K562 (cell line): ENCODE results near the gene ITGB2. TPM values are rescaled to one million over a fixed set of nuclear protein-coding genes. Genes with fewer than 3 reads are reported as not detected.

Experiments used
- ATAC-seq: fragments of 200-7000 bp; cut with Tn5 transposase; 3 replicates; pipeline ENCODE4 v1.9.1; 2020; ENCODE audit warnings: moderate library complexity
- BruUV-seq: library from RNA; stranded (reverse); fragments of 400-500 nt; replicated peaks from 2 replicates; lab custom pipeline; 2021; lab: Mats Ljungman, UMichigan
- CTCF ChIA-PET: fragments of 300-600 bp; formaldehyde crosslinking; extraction: SDS; loops from one replicate; lab custom pipeline; 2021; ENCODE audit warnings: low intra/inter-chr PET ratio; lab: Yijun Ruan, JAX
- POLR2A ChIA-PET: fragments of 300-600, 350-650 bp; sonication (Branson Sonifier 250); formaldehyde crosslinking; extraction: SDS; loops from one replicate; lab custom pipeline; 2021; ENCODE audit warnings: antibody characterized with exemption, inconsistent platforms; lab: Yijun Ruan, JAX
- DNase-seq, 4 experiments: peaks; one replicate each; pipeline versions ENCODE4 v3.0.0 to v3.0.0-alpha.2; 2011 to 2018; ENCODE audit warnings: low spot score in 3 of 4, mixed read lengths in 3 of 4; ENCODE audit errors: extremely low read depth in 1 of 4
- FAIRE-seq: peaks from 2 replicates; lab custom pipeline; 2011; peaks lifted over from hg19 to GRCh38; lab: Jason Lieb, UNC
- H2AFZ ChIP-seq: 2 replicates; pipeline ENCODE4 v1.6.0; 2011; ENCODE audit warnings: low read depth, low read length, control low read depth, inconsistent platforms
- H3K27ac ChIP-seq: fragments of 200-600 bp; 3 replicates; pipeline ENCODE4 v1.8.0; 2011; ENCODE audit warnings: low read depth, mild to moderate bottlenecking, control low read depth, inconsistent platforms, low read length, moderate library complexity, mixed read lengths; ENCODE audit errors: extremely low read depth
- H3K27me3 ChIP-seq, 2 experiments: fragments of 300-600 bp in 1 of 2; 2 replicates in 1 of 2; 3 replicates in 1 of 2; pipeline versions ENCODE4 v1.6.0 to v1.8.0; 2011; ENCODE audit warnings: inconsistent platforms in 2 of 2, low read length in 2 of 2, mild to moderate bottlenecking in 1 of 2, mixed read lengths in 1 of 2, moderate library complexity in 1 of 2; ENCODE audit not compliant: control insufficient read depth in 2 of 2, insufficient read depth in 2 of 2
- H3K36me3 ChIP-seq: fragments of 300-600 bp; 3 replicates; pipeline ENCODE4 v1.8.0; 2011; ENCODE audit warnings: mild to moderate bottlenecking, low read length, inconsistent platforms; ENCODE audit not compliant: control insufficient read depth, insufficient read depth
- H3K4me1 ChIP-seq, 2 experiments: fragments of 200-600 bp in 1 of 2; replicated peaks in 1 of 2; 2 replicates in 1 of 2; 3 replicates in 1 of 2; pipeline versions ENCODE4 v1.5.1 to v1.8.0; 2011; ENCODE audit warnings: inconsistent platforms in 2 of 2, low read length in 2 of 2, mild to moderate bottlenecking in 1 of 2, mixed read lengths in 1 of 2, moderate library complexity in 1 of 2; ENCODE audit not compliant: control insufficient read depth in 2 of 2, insufficient read depth in 2 of 2
- H3K4me2 ChIP-seq: 2 replicates; pipeline ENCODE4 v1.6.1; 2011; ENCODE audit warnings: low read length, control low read depth, inconsistent platforms, mixed read lengths; ENCODE audit not compliant: insufficient read depth
- H3K4me3 ChIP-seq: fragments of 200-600 bp; sonication (generic), shearing (Covaris generic); 2 replicates; pipeline ENCODE4 v1.5.1; 2016; ENCODE audit warnings: control low read depth, inconsistent platforms
- H3K79me2 ChIP-seq: fragments of 200-600 bp; 3 replicates; pipeline ENCODE4 v1.8.0; 2011; ENCODE audit warnings: low read length, inconsistent platforms; ENCODE audit not compliant: control insufficient read depth, insufficient read depth
- H3K9ac ChIP-seq, 2 experiments: 2 replicates each; pipeline versions ENCODE4 v1.6.0 to v1.6.1; 2011; ENCODE audit warnings: low read depth in 2 of 2, low read length in 2 of 2, control low read depth in 1 of 2, inconsistent platforms in 1 of 2, mild to moderate bottlenecking in 1 of 2, mixed read lengths in 1 of 2; ENCODE audit not compliant: insufficient read depth in 1 of 2
- H3K9me1 ChIP-seq: one replicate; pipeline ENCODE4 v1.6.0; 2011; ENCODE audit warnings: inconsistent platforms, mild to moderate bottlenecking, low read length, moderate library complexity; ENCODE audit not compliant: control insufficient read depth, insufficient read depth
- H3K9me3 ChIP-seq: replicated peaks from 2 replicates; pipeline ENCODE4 v1.5.1; 2011; ENCODE audit warnings: low read depth, low read length, inconsistent platforms; ENCODE audit not compliant: control insufficient read depth, insufficient read depth
- H4K20me1 ChIP-seq: replicated peaks from 2 replicates; pipeline ENCODE4 v1.6.1; 2011; ENCODE audit warnings: low read length, inconsistent platforms, mixed read lengths; ENCODE audit not compliant: control insufficient read depth, insufficient read depth
- ATF3 ChIP-seq, 2 experiments: fragments of 450-650 bp in 1 of 2; sonication (generic) in 1 of 2; formaldehyde crosslinking in 1 of 2; IDR thresholded peaks in 1 of 2; conservative IDR thresholded peaks in 1 of 2; 2 replicates each; pipeline versions ENCODE4 v1.6.1 to v1.8.1; 2016 to 2023; ENCODE audit warnings: mild to moderate bottlenecking in 2 of 2, moderate library complexity in 2 of 2, inconsistent platforms in 1 of 2, missing genetic modification reagents in 1 of 2
- ATF7 ChIP-seq: fragments of 450-650 bp; IDR thresholded peaks from 2 replicates; pipeline ENCODE4 v1.7.1; 2014; ENCODE audit warnings: mild to moderate bottlenecking, moderate library complexity
- CBFA2T2 ChIP-seq: fragments of 450-650 bp; conservative IDR thresholded peaks from 2 replicates; pipeline ENCODE4 v1.6.1; 2017; ENCODE audit warnings: mild to moderate bottlenecking
- KLF10 ChIP-seq: fragments of 250-450 bp; sonication (Bioruptor Pico); IDR thresholded peaks from 2 replicates; pipeline ENCODE4 v1.6.1; 2021; ENCODE audit warnings: matching md5 sums
- XRCC3 ChIP-seq: fragments of 450-650 bp; IDR thresholded peaks from 2 replicates; pipeline ENCODE4 v1.6.1; 2017; ENCODE audit warnings: mild to moderate bottlenecking, moderate library complexity
- ZBTB11 ChIP-seq, 3 experiments: fragments of 200-800 bp in 1 of 3; fragments of 250-450 bp in 1 of 3; fragments of 450-650 bp in 1 of 3; sonication (Bioruptor Pico) in 1 of 3; sonication (Bioruptor generic) in 1 of 3; formaldehyde crosslinking in 1 of 3; IDR thresholded peaks; 2 replicates each; pipeline versions ENCODE4 v1.6.1 to v1.8.0; 2016 to 2022; ENCODE audit warnings: mild to moderate bottlenecking in 2 of 3, missing genetic modification characterization in 2 of 3, missing compliant biosample characterization in 1 of 3, moderate library complexity in 1 of 3
- ZC3H4 ChIP-seq: sonication (generic); formaldehyde crosslinking; IDR thresholded peaks from 2 replicates; pipeline ENCODE4 v1.9.0; 2021; ENCODE audit warnings: missing genetic modification reagents, borderline replicate concordance
- WGBS: fragments of 100-300 bp; shearing (Covaris generic); methylation state at CpG from one replicate; pipeline ENCODE4 v1.1.6; 2016; ENCODE audit warnings: low coverage, mixed read lengths; ENCODE audit not compliant: insufficient coverage; ENCODE audit errors: missing lambda C conversion rate; 5-methylcytosine and 5-hydroxymethylcytosine counted together
- in situ Hi-C: fragments of 300-500 bp; cut with MboI; formaldehyde crosslinking; loops from 4 replicates; pipeline ENCODE4 v1.15.0; 2018; ENCODE audit warnings: inconsistent platforms, mixed read lengths
- intact Hi-C: fragments of 100-400 bp; cut with micrococcal nuclease; formaldehyde crosslinking; loops from 2 replicates; pipeline ENCODE4 v1.14.2; 2022
- polyA plus RNA-seq, 8 experiments: library from polyadenylated mRNA; depleted of rRNA in 4 of 8; stranded (reverse) in 5 of 8; unstranded in 3 of 8; fragments of >200 nt; fragmentation: Nextera tagmentation in 2 of 8; fragmentation: Illumina TruSeq in 1 of 8; extraction: Ambion mirVana in 2 of 8; extraction: Trizol in 1 of 8; gene quantifications; 2 replicates each; pipeline versions ENCODE4 v1.2.1 to v1.2.3, GENCODE V29; 2011 to 2014; ENCODE audit warnings: inconsistent platforms in 1 of 8, missing spikeins in 1 of 8
- total RNA-seq, 7 experiments: library from RNA; depleted of rRNA in 6 of 7; stranded (reverse); fragments of >200 nt in 6 of 7; fragmentation: Illumina TruSeq in 2 of 7; extraction: Trizol in 2 of 7; gene quantifications; 2 replicates each; pipeline versions ENCODE4 v1.2.1 to v1.2.3, GENCODE V29; 2011 to 2021; ENCODE audit warnings: low replicate concordance in 1 of 7

Gene ITGB2
- total and polyA plus RNA-seq, 9 of the 15 experiments (the other 6 are each of a cell fraction or from before 2014, with no cell fraction given) = 0.07 to 1.3 (median 0.51) TPM; not detected in 2

GRCh38 chr21:44923480-44924084 is 2.9 kb upstream of the ITGB2 start (continued):
- TF ChIP-seq ZBTB11 (CRISPR knock-in tag; IDR thresholded peaks at IDR 0.05) (no peak), XRCC3 (no peak)

- intact Hi-C loops (loop anchor here (10.0 kb wide), 1 partner anchor 407 kb away; no protein-coding TSS in a partner anchor), in situ Hi-C loops (no loop called here)
- no peak for DNase-seq
- POLR2A ChIA-PET = no interaction called here
- 4% methylated on average over 5 of the region's 5 CpGs for WGBS
- H3K9ac ChIP-seq = no peak overlapping the region
- no peak overlapping the region for H3K4me2 ChIP-seq
- no peak for ATAC-seq
- CTCF ChIA-PET = no interaction called here
- 0 out of 2 replicates have a peak, but pooled peaks have one; percentile 39 for TF ChIP-seq ATF3 (IDR thresholded peaks at IDR 0.05)
- no peak for TF ChIP-seq ATF3 (CRISPR knock-in tag; conservative IDR thresholded peaks at IDR 0.05)
- TF ChIP-seq KLF10 (CRISPR knock-in tag) = no peak
- no peak for TF ChIP-seq ZC3H4 (CRISPR knock-in tag)
- TF ChIP-seq ATF7 = 0 out of 2 replicates have a peak, but pooled peaks have one; percentile 14
- no peak for TF ChIP-seq CBFA2T2
- no peaks in the 10 kb centered on the region for H3K9me1 ChIP-seq
- no TSS peak for BruUV-seq
- H3K4me3 ChIP-seq = no peak overlapping the region
- H3K27ac ChIP-seq = no peak overlapping the region
- H3K4me1 ChIP-seq = peaks cover 4 to 35% of the 10 kb centered on the region in 2 experiments; a peak in 3 of 5 replicates
- H4K20me1 ChIP-seq = 0 out of 2 replicates have a peak, but pooled peaks cover 3% of the 10 kb centered on the region
- H2AFZ ChIP-seq = no peak overlapping the region
- H3K79me2 ChIP-seq = no peaks in the 10 kb centered on the region
- H3K9me3 ChIP-seq = no peaks in the 10 kb centered on the region
- H3K36me3 ChIP-seq = no peaks in the 10 kb centered on the region
- H3K27me3 ChIP-seq = peaks cover 42 to 65% of the 10 kb centered on the region in 2 experiments
- FAIRE-seq = no peak
These were observed 1.2 kb upstream of the ITGB2 start for GRCh38 chr21:44921928-44922327.
